Upper lobe of left lung (tissue), 6 donors: ENCODE results near the gene LRRC30. TPM values are rescaled to one million over a fixed set of nuclear protein-coding genes. Genes with fewer than 3 reads are reported as not detected.

ENCODE experiments used
- ATAC-seq, 2 donors: fragments of 200-7000 bp; cut with Tn5 transposase; one replicate each; pipeline ENCODE4 v1.9.1; 2022; ENCODE audit warnings: mild to moderate bottlenecking in 2 of 2, moderate library complexity in 2 of 2; ENCODE audit not compliant: low FRiP score in 2 of 2
- DNase-seq, 2 donors: peaks; one replicate each; pipeline ENCODE4 v3.0.0-alpha.2; 2019 to 2020
- H3K27ac ChIP-seq, 4 donors: fragments of 200-600 bp; sonication (generic); one replicate each; pipeline ENCODE4 v1.5.1; 2016 to 2019
- H3K27me3 ChIP-seq, 4 donors: fragments of 200-600 bp; sonication (generic); one replicate each; pipeline ENCODE4 v1.5.1; 2017 to 2019
- H3K36me3 ChIP-seq, 4 donors: fragments of 200-600 bp; sonication (generic); one replicate each; pipeline ENCODE4 v1.5.1; 2016 to 2019
- H3K4me1 ChIP-seq, 4 donors: fragments of 200-600 bp; sonication (generic); one replicate each; pipeline ENCODE4 v1.5.1; 2018 to 2019
- H3K4me3 ChIP-seq, 4 donors: fragments of 200-600 bp; sonication (generic); one replicate each; pipeline ENCODE4 v1.5.1; 2017 to 2019; ENCODE audit warnings: mild to moderate bottlenecking in 2 of 4, moderate library complexity in 1 of 4
- H3K9me3 ChIP-seq, 4 donors: fragments of 200-600 bp; sonication (generic); one replicate each; pipeline ENCODE4 v1.5.1; 2018 to 2019
- EP300 ChIP-seq, 4 donors: sonication (generic); formaldehyde crosslinking; IDR thresholded peaks; one replicate each; pipeline ENCODE4 v1.5.1; 2017; ENCODE audit warnings: antibody characterized with exemption in 4 of 4, control low read depth in 2 of 4
- POLR2A ChIP-seq, 4 donors: fragments of 450-650 bp; IDR thresholded peaks; one replicate each; pipeline ENCODE4 v1.5.1; 2016 to 2017; ENCODE audit warnings: antibody characterized with exemption in 4 of 4, mild to moderate bottlenecking in 2 of 4
- POLR2AphosphoS5 ChIP-seq, 2 donors: sonication (generic); formaldehyde crosslinking; IDR thresholded peaks; one replicate each; pipeline ENCODE4 v1.5.1; 2017; ENCODE audit warnings: antibody characterized with exemption in 2 of 2
- WGBS, 2 donors: methylation state at CpG; one replicate each; pipeline ENCODE4 v1.1.5; 2017 to 2018; 5-methylcytosine and 5-hydroxymethylcytosine counted together
- total RNA-seq, 6 donors: library from RNA; depleted of rRNA in 4 of 6; stranded (reverse); fragments of >200 nt in 4 of 6; gene quantifications; one replicate each; pipeline versions ENCODE4 v1.1.0 to v1.2.1, GENCODE V29; 2016 to 2021
- TF ChIP-seq, protein P1 (sequence below), 6 experiments: fragments of 450-650 bp in 4 of 6; fragments of 200-600 bp in 2 of 6; sonication (generic) in 2 of 6; IDR thresholded peaks; one replicate each; pipeline ENCODE4 v1.5.1; 2016 to 2019; ENCODE audit warnings: antibody characterized with exemption in 6 of 6
- donor health status: DM: no; HTN: no; CAD: no; lungs with moderate emphysema.
- donor health status: DM: no; HTN: yes; CAD: no; lungs with severe emphysema.

LRRC30 gene
- total RNA-seq, 6 donors from 2014 or later, result not detected

GRCh38 chr18:7195266-7195665 lies 35.6 kb upstream of the LRRC30 start:
- H3K4me3 ChIP-seq, result no peak overlapping the region
- 96 to 98% methylated on average over 5 of the region's 5 CpGs for WGBS, 2 donors
- DNase-seq (no peak), ATAC-seq (no peak)
- TF ChIP-seq POLR2A (IDR thresholded peaks at IDR 0.05), result no peak
- H3K27me3 ChIP-seq, result no peaks in the 10 kb centered on the region
- no peaks in the 10 kb centered on the region for H3K4me1 ChIP-seq
- H3K27ac ChIP-seq, result no peak overlapping the region
- no peaks in the 10 kb centered on the region for H3K9me3 ChIP-seq
- H3K36me3 ChIP-seq, result no peaks in the 10 kb centered on the region

- Histone ChIP-seq H3K27ac (no peak overlapping the region), H3K36me3 (no peaks in the 10 kb centered on the region), H3K4me1 (peaks cover 0 to 4% (median 0%) of the 10 kb centered on the region in 4 donors), H3K9me3 (no peaks in the 10 kb centered on the region), H3K4me3 (no peak overlapping the region), H3K27me3 (no peaks in the 10 kb centered on the region)
- TF ChIP-seq, protein P1, sequence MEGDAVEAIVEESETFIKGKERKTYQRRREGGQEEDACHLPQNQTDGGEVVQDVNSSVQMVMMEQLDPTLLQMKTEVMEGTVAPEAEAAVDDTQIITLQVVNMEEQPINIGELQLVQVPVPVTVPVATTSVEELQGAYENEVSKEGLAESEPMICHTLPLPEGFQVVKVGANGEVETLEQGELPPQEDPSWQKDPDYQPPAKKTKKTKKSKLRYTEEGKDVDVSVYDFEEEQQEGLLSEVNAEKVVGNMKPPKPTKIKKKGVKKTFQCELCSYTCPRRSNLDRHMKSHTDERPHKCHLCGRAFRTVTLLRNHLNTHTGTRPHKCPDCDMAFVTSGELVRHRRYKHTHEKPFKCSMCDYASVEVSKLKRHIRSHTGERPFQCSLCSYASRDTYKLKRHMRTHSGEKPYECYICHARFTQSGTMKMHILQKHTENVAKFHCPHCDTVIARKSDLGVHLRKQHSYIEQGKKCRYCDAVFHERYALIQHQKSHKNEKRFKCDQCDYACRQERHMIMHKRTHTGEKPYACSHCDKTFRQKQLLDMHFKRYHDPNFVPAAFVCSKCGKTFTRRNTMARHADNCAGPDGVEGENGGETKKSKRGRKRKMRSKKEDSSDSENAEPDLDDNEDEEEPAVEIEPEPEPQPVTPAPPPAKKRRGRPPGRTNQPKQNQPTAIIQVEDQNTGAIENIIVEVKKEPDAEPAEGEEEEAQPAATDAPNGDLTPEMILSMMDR (IDR thresholded peaks at IDR 0.05), result no peak
- TF ChIP-seq POLR2A (IDR thresholded peaks at IDR 0.05), result no peak
- no peak for TF ChIP-seq EP300 (IDR thresholded peaks at IDR 0.05)
- TF ChIP-seq POLR2AphosphoS5 (IDR thresholded peaks at IDR 0.05), result no peak
- ATAC-seq (no peak), DNase-seq (no peak)
- 96 to 97% methylated on average over 3 of the region's 3 CpGs for WGBS, 2 donors
Observed at GRCh38 chr18:7196421-7196820, 34.5 kb upstream of the LRRC30 start.

DNA sequence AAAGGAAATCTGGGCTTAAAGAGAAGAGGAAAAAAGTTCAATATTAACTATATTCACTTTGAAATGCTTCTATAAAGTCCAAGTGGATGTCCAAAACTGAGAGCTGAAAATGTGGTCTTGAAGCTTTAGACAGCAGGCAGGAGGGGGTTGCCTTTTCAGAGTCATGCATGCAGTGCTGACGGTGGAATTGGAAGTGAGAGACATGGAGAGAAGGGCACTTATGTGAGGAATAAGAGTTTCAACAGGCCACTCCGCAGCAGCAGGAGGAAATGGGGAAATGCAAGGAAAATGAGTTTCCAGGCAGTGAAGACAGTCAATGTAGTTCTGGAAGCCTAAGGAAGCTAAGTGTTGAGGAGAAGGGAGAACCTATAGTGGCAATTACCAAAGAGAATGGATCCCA lies 33.0 kb upstream of the LRRC30 start:
- Histone ChIP-seq H3K4me1 (peaks cover 0 to 8% (median 3%) of the 10 kb centered on the region in 4 donors), H3K27ac (peak overlapping the region in 1 of 4 donors; percentile 4), H3K36me3 (no peaks in the 10 kb centered on the region), H3K4me3 (no peak overlapping the region), H3K9me3 (no peaks in the 10 kb centered on the region), H3K27me3 (no peaks in the 10 kb centered on the region)
- DNase-seq (no peak), ATAC-seq (no peak)
- WGBS, 2 donors, result 59 to 61% methylated on average over 2 of the region's 2 CpGs
- no peak for TF ChIP-seq POLR2A (IDR thresholded peaks at IDR 0.05)
- no peak for TF ChIP-seq EP300 (IDR thresholded peaks at IDR 0.05)
- TF ChIP-seq POLR2AphosphoS5 (IDR thresholded peaks at IDR 0.05), result no peak
- TF ChIP-seq, protein P1 (IDR thresholded peaks at IDR 0.05), result no peak

DNA sequence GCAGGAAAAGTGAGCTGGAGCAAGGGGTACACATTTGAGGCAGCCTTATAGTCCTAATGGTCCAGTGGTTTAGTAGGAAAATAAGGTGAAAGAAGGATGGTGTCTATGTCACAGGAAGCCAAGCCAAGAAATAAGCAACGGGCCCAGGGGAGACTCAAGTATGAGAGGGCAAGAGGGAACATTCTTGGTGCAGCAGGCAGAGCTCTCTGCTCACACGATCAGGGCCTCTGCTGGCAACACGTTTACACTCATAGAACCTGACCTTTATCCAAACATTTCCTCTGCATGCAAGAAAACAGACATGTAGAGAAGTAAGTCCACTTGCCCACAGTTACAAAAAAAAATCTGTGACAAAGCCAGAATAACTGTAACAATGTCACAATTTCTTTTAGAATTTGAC lies 32.6 kb upstream of the LRRC30 start:
- Histone ChIP-seq H3K27ac (peak overlapping the region in 1 of 4 donors; percentile 4), H3K9me3 (no peaks in the 10 kb centered on the region), H3K27me3 (no peaks in the 10 kb centered on the region), H3K4me3 (no peak overlapping the region), H3K36me3 (no peaks in the 10 kb centered on the region), H3K4me1 (peaks cover 0 to 8% (median 4%) of the 10 kb centered on the region in 4 donors)
- WGBS, 2 donors, result 48 to 58% methylated on average over 3 of the region's 3 CpGs
- DNase-seq (no peak), ATAC-seq (no peak)
- no peak for TF ChIP-seq EP300 (IDR thresholded peaks at IDR 0.05)
- no peak for TF ChIP-seq POLR2AphosphoS5 (IDR thresholded peaks at IDR 0.05)
- TF ChIP-seq, protein P1 (IDR thresholded peaks at IDR 0.05), result no peak
- TF ChIP-seq POLR2A (IDR thresholded peaks at IDR 0.05), result no peak

- H3K4me1 ChIP-seq, result peaks cover 9 to 21% (median 11%) of the 10 kb centered on the region in 4 donors
- ATAC-seq (no peak), DNase-seq (no peak)
- TF ChIP-seq POLR2A (IDR thresholded peaks at IDR 0.05) (no peak), POLR2AphosphoS5 (IDR thresholded peaks at IDR 0.05) (no peak), EP300 (IDR thresholded peaks at IDR 0.05) (no peak)
- TF ChIP-seq, protein P1 (IDR thresholded peaks at IDR 0.05), result no peak
- no peaks in the 10 kb centered on the region for H3K36me3 ChIP-seq
- no peaks in the 10 kb centered on the region for H3K27me3 ChIP-seq
- no peak overlapping the region for H3K4me3 ChIP-seq
- no peaks in the 10 kb centered on the region for H3K9me3 ChIP-seq
- H3K27ac ChIP-seq, result no peak overlapping the region
- WGBS, 2 donors, result 64 to 74% methylated on average over 4 of the region's 4 CpGs
Observed at GRCh38 chr18:7201096-7201495, 29.8 kb upstream of the LRRC30 start.
